ENCODE results near the gene ADGRF5.

ADGRF5 gene

GRCh38 chr6:46888578-46888977 lies 33.2 kb downstream of the ADGRF5 start:
- no peaks in the 10 kb centered on the region for H3K79me2 ChIP-seq (ENCODE audit: insufficient read depth, low read depth)
- no peaks in the 10 kb centered on the region for H3K36me3 ChIP-seq (ENCODE audit: insufficient read depth)
- no peak overlapping the region for H3K4me3 ChIP-seq (IDR thresholded peaks at IDR 0.05; ENCODE audit: insufficient read depth, low read depth, low read length)
- H3K4me2 ChIP-seq = no peak overlapping the region
- no peak for TF ChIP-seq CTCF (conservative IDR thresholded peaks at IDR 0.05; ENCODE audit: low read depth, low read length)
- H2AFZ ChIP-seq (ENCODE audit: low read depth) = no peak overlapping the region
- H3K9ac ChIP-seq = no peak overlapping the region
- no peak overlapping the region for H3K27ac ChIP-seq
- H3K27me3 ChIP-seq (ENCODE audit: insufficient read depth, low read depth) = no peaks in the 10 kb centered on the region
- no peaks in the 10 kb centered on the region for H3K4me1 ChIP-seq (ENCODE audit: low read depth, poor library complexity, severe bottlenecking)
- H4K20me1 ChIP-seq (ENCODE audit: insufficient read depth) = no peaks in the 10 kb centered on the region

- no peak overlapping the region for H3K27ac ChIP-seq
- no peaks in the 10 kb centered on the region for H3K27me3 ChIP-seq (ENCODE audit: insufficient read depth, low read depth)
- H3K79me2 ChIP-seq (ENCODE audit: insufficient read depth, low read depth) = no peaks in the 10 kb centered on the region
- H3K36me3 ChIP-seq (ENCODE audit: insufficient read depth) = no peaks in the 10 kb centered on the region
- H3K4me3 ChIP-seq (IDR thresholded peaks at IDR 0.05; ENCODE audit: insufficient read depth, low read depth, low read length) = no peak overlapping the region
- no peaks in the 10 kb centered on the region for H3K4me1 ChIP-seq (ENCODE audit: low read depth, poor library complexity, severe bottlenecking)
- H4K20me1 ChIP-seq (ENCODE audit: insufficient read depth) = no peaks in the 10 kb centered on the region
- no peak overlapping the region for H3K9ac ChIP-seq
- no peak for TF ChIP-seq CTCF (conservative IDR thresholded peaks at IDR 0.05; ENCODE audit: low read depth, low read length)
- H3K4me2 ChIP-seq = no peak overlapping the region
- no peak overlapping the region for H2AFZ ChIP-seq (ENCODE audit: low read depth)
These were observed 33.7 kb downstream of the ADGRF5 start for GRCh38 chr6:46888031-46888430.

- Histone ChIP-seq H4K20me1 (ENCODE audit: insufficient read depth) (no peaks in the 10 kb centered on the region), H2AFZ (ENCODE audit: low read depth) (no peak overlapping the region), H3K4me2 (no peak overlapping the region), H3K27ac (no peak overlapping the region), H3K36me3 (ENCODE audit: insufficient read depth) (no peaks in the 10 kb centered on the region), H3K4me3 (IDR thresholded peaks at IDR 0.05; ENCODE audit: insufficient read depth, low read depth, low read length) (no peak overlapping the region), H3K27me3 (ENCODE audit: insufficient read depth, low read depth) (no peaks in the 10 kb centered on the region), H3K4me1 (ENCODE audit: low read depth, poor library complexity, severe bottlenecking) (no peaks in the 10 kb centered on the region), H3K79me2 (ENCODE audit: insufficient read depth, low read depth) (no peaks in the 10 kb centered on the region), H3K9ac (no peak overlapping the region)
- TF ChIP-seq CTCF (conservative IDR thresholded peaks at IDR 0.05; ENCODE audit: low read depth, low read length) = no peak
These were observed 39.1 kb downstream of the ADGRF5 start for GRCh38 chr6:46882645-46883044.

GRCh38 chr6:46879003-46879402 lies 42.7 kb downstream of the ADGRF5 start:
- H2AFZ ChIP-seq (ENCODE audit: low read depth) = no peak overlapping the region
- no peaks in the 10 kb centered on the region for H3K79me2 ChIP-seq (ENCODE audit: insufficient read depth, low read depth)
- TF ChIP-seq CTCF (conservative IDR thresholded peaks at IDR 0.05; ENCODE audit: low read depth, low read length) = no peak
- no peak overlapping the region for H3K4me3 ChIP-seq (IDR thresholded peaks at IDR 0.05; ENCODE audit: insufficient read depth, low read depth, low read length)
- H3K27ac ChIP-seq = no peak overlapping the region
- H3K4me1 ChIP-seq (ENCODE audit: low read depth, poor library complexity, severe bottlenecking) = no peaks in the 10 kb centered on the region
- H3K9ac ChIP-seq = no peak overlapping the region
- no peaks in the 10 kb centered on the region for H3K36me3 ChIP-seq (ENCODE audit: insufficient read depth)
- no peaks in the 10 kb centered on the region for H4K20me1 ChIP-seq (ENCODE audit: insufficient read depth)
- no peaks in the 10 kb centered on the region for H3K27me3 ChIP-seq (ENCODE audit: insufficient read depth, low read depth)
- H3K4me2 ChIP-seq = no peak overlapping the region

- H3K79me2 ChIP-seq (ENCODE audit: insufficient read depth, low read depth) = no peaks in the 10 kb centered on the region
- no peaks in the 10 kb centered on the region for H4K20me1 ChIP-seq (ENCODE audit: insufficient read depth)
- no peak for TF ChIP-seq CTCF (conservative IDR thresholded peaks at IDR 0.05; ENCODE audit: low read depth, low read length)
- H3K4me2 ChIP-seq = no peak overlapping the region
- no peaks in the 10 kb centered on the region for H3K4me1 ChIP-seq (ENCODE audit: low read depth, poor library complexity, severe bottlenecking)
- H3K36me3 ChIP-seq (ENCODE audit: insufficient read depth) = no peaks in the 10 kb centered on the region
- no peak overlapping the region for H3K27ac ChIP-seq
- no peak overlapping the region for H3K4me3 ChIP-seq (IDR thresholded peaks at IDR 0.05; ENCODE audit: insufficient read depth, low read depth, low read length)
- H3K9ac ChIP-seq = no peak overlapping the region
- no peak overlapping the region for H2AFZ ChIP-seq (ENCODE audit: low read depth)
- no peaks in the 10 kb centered on the region for H3K27me3 ChIP-seq (ENCODE audit: insufficient read depth, low read depth)
These were observed 45.6 kb downstream of the ADGRF5 start for GRCh38 chr6:46876126-46876525.
